Small intestine (tissue), 16 donors: Measurements from ENCODE around the gene GPR173. TPM values are rescaled to one million over a fixed set of nuclear protein-coding genes. Genes with fewer than 3 reads are reported as not detected.

ENCODE experiments used
- DNase-seq, 2 donors: peaks; one replicate each; pipeline versions ENCODE4 v3.0.0 to v3.0.0-alpha.2; 2013
- FAIRE-seq: peaks from 2 replicates; lab custom pipeline; 2012; peaks lifted over from hg19 to GRCh38; lab: Jason Lieb, UNC
- H3K27ac ChIP-seq, 3 donors: one replicate each; pipeline ENCODE4 v1.5.1; 2013; ENCODE audit warnings: low read length in 2 of 3, mild to moderate bottlenecking in 2 of 3, control low read depth in 1 of 3, inconsistent platforms in 1 of 3, low read depth in 1 of 3, moderate library complexity in 1 of 3
- H3K27me3 ChIP-seq, 3 donors: one replicate each; pipeline ENCODE4 v1.6.1; 2013; ENCODE audit warnings: low read length in 3 of 3, inconsistent platforms in 1 of 3; ENCODE audit not compliant: control insufficient read depth in 3 of 3, insufficient read depth in 3 of 3
- H3K36me3 ChIP-seq, 3 donors: one replicate each; pipeline ENCODE4 v1.6.1; 2013; ENCODE audit warnings: low read length in 3 of 3, inconsistent platforms in 1 of 3, low read depth in 1 of 3, mild to moderate bottlenecking in 1 of 3, moderate library complexity in 1 of 3; ENCODE audit not compliant: control insufficient read depth in 3 of 3, insufficient read depth in 2 of 3
- H3K4me1 ChIP-seq, 3 donors: one replicate each; pipeline ENCODE4 v1.6.1; 2013; ENCODE audit warnings: low read length in 2 of 3, inconsistent platforms in 1 of 3, low read depth in 1 of 3, mild to moderate bottlenecking in 1 of 3, moderate library complexity in 1 of 3; ENCODE audit not compliant: control insufficient read depth in 3 of 3, insufficient read depth in 2 of 3
- H3K4me3 ChIP-seq, 3 donors: one replicate each; pipeline ENCODE4 v1.5.1; 2013; ENCODE audit warnings: low read length in 3 of 3, control low read depth in 1 of 3, inconsistent platforms in 1 of 3, low read depth in 1 of 3, mild to moderate bottlenecking in 1 of 3, moderate library complexity in 1 of 3
- H3K9me3 ChIP-seq, 2 donors: one replicate each; pipeline ENCODE4 v1.6.1; 2013; ENCODE audit warnings: low read depth in 1 of 2, low read length in 1 of 2; ENCODE audit not compliant: control insufficient read depth in 2 of 2, insufficient read depth in 1 of 2
- WGBS, 3 donors: extraction: QIAGEN DNeasy Blood & Tissue Kit; methylation state at CpG; one replicate each; pipeline ENCODE4 v1.1.7; 2013; 5-methylcytosine and 5-hydroxymethylcytosine counted together
- long read RNA-seq, 10 donors: transcript quantifications; one replicate each; lab custom pipeline, GENCODE V29; 2026
- polyA plus RNA-seq, 4 donors: library from polyadenylated mRNA; stranded (reverse) in 3 of 4; unstranded in 1 of 4; fragments of 200-250 nt in 3 of 4; fragments of 120-200 nt in 1 of 4; gene quantifications; one replicate each; pipeline versions ENCODE4 v1.2.1 to v1.2.3, GENCODE V29; 2013
- donor health status: healthy with polysubstance abuse.
- donor health status: control.
- donor health status: control.
- donor health status: Bipolar disorder and iron deficiency.
- donor health status: healthy.

Gene GPR173, protein sequence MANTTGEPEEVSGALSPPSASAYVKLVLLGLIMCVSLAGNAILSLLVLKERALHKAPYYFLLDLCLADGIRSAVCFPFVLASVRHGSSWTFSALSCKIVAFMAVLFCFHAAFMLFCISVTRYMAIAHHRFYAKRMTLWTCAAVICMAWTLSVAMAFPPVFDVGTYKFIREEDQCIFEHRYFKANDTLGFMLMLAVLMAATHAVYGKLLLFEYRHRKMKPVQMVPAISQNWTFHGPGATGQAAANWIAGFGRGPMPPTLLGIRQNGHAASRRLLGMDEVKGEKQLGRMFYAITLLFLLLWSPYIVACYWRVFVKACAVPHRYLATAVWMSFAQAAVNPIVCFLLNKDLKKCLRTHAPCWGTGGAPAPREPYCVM
- 1 to 10 TPM in 2 of 4 donors, under 1 TPM in 1, not detected in 1; 0.27 to 3.5 (median 1.5) TPM for polyA plus RNA-seq
- long read RNA-seq, donor 1, result 0 reads
- long read RNA-seq, donor 2, result 0 reads
- long read RNA-seq, donor 3, full-length matches to known transcripts, result 2 of 2 reads
- long read RNA-seq, donor 3, partial matches to known transcripts, result 0 of 2 reads
- long read RNA-seq, donor 3, other reads (novel, unspliced or antisense), result 0 of 2 reads
- long read RNA-seq, donor 4, result 0 reads
- long read RNA-seq, donor 5, result 0 reads
- long read RNA-seq, donor 6, result 0 reads
- long read RNA-seq, donor 7, result 0 reads
- long read RNA-seq, donor 8, result 0 reads
- long read RNA-seq, donor 9, result 0 reads
- long read RNA-seq, donor 10, full-length matches to known transcripts, result 2 of 2 reads
- long read RNA-seq, donor 10, partial matches to known transcripts, result 0 of 2 reads
- long read RNA-seq, donor 10, other reads (novel, unspliced or antisense), result 0 of 2 reads

DNA sequence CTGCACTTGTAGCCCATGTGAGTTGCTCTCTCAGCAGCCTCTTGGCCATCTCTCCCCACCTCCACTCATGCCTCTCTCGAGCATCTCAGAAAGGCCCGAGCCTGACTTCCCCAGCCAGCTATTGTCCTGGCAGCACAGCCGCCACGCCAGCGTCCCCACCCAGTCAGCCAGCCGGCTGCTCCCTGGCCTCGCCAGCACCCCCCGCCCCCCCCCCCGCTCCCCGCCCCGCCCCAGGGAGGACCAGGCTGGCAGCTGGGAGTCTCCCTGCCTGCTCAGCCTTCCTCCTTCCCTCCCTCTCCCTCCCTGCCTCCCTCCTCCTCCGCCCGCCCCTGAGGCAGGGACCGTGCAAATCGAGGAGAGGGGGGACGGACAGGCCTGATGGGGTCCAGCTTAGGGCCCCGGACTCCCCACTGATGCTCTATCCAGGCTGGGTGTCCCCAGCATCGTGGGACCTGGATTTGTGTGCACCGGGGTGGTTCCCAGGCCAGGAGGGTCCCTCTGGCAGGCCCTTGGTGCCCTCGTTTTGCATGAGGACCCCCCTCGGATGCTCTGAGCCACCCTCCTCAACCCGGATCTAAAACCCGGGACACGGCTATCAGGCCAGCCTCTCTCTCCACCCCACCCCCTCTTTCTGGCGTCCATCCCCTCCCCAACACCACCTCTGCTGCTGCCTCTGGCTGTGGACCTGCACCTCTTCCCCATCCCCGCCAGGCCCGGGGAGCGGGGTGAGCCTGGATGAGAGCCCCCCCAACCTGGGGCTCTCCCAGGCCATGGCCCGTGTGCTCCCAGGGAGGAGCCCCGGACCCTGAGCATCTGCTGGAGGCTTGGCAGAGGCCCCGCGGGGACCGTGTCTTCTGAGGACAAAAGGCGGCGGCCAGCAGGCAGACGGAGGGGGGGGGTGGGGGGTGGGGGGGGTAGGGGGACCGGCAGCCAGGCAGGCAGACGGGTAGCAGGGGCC, at the start of gene GPR173:
TSS of gene GPR173 (plus strand) at position 621 of the 958 bp plus-strand sequence. CDS start 27,833 bp downstream, outside the sequence.
- H3K4me1 ChIP-seq, result no peaks in the 10 kb centered on the region
- H3K27me3 ChIP-seq, result no peaks in the 10 kb centered on the region
- peak within 1 kb of the TSS in 2 of 3 donors; percentile 15 to 42 for H3K4me3 ChIP-seq
- H3K9me3 ChIP-seq, result no peaks in the 10 kb centered on the region
- DNase-seq (peak; percentile 17 to 28), FAIRE-seq (no peak)
- H3K27ac ChIP-seq, result no peak within 1 kb of the TSS
- H3K36me3 ChIP-seq, result no peaks in the 10 kb centered on the region
- WGBS, 3 donors, result 4 to 26% (median 8%) methylated on average over 8 to 29 of the region's 38 CpGs

DNA sequence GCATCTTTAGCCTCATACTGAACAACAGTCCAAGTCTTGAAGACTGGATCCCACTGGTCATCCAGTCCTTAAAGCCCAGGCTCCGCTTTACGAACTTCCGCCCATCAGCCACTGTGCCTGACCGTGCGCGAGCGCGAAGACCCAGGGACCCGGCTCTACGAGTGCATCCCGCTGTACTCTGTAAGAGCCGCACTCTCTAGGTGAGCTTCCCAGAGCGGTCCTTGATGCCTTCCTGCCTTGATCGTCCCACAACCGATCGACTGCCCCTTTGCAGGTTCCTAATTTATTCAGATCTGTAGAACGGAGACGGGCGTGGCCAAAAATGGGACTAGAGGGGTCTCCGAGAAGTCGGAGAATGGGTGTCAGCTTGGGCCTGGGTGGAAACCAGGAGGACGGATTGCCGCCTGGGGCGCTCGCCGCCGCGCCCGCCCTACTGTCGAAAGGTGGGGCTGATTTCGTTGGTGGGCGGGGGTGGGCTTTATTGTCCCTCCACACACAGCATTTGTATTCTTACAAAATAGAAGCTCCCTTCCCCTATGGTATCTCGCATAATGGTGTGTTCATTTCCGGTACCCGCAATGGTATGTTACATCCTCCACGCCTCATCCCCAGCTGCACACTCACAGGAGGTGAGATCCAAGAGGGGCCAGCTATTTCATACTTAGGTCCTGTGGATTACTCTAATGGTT, 48.0 kb upstream of the GPR173 start:
- Histone ChIP-seq H3K4me1 (no peaks in the 10 kb centered on the region), H3K27me3 (peaks cover 0 to 15% (median 0%) of the 10 kb centered on the region in 3 donors), H3K4me3 (no peak overlapping the region), H3K27ac (no peak overlapping the region), H3K36me3 (no peaks in the 10 kb centered on the region), H3K9me3 (no peaks in the 10 kb centered on the region)
- no peak for DNase-seq
- no peak for FAIRE-seq
- WGBS, 3 donors, result 25 to 71% (median 48%) methylated on average over 35 to 36 of the region's 36 CpGs

DNA sequence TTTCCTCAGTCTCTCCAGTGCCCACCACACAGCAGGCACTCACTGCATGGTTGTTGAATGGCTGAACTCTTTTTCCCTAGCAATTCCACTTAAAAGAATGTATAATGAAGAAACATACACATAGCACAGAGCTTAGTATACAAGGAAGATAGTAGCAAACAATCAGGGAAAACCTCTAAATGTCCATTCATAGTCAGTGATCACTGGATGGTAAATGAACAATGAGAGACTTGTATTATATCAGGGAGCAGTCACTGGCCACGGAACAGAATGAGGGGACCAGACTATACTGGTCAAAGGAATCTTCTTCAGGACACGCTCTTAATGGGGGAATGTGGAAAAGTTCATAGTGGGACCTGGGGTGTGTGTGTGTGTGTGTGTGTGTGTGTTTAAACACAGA, 46.6 kb upstream of the GPR173 start:
- Histone ChIP-seq H3K27me3 (peaks cover 0 to 15% (median 0%) of the 10 kb centered on the region in 3 donors), H3K27ac (no peak overlapping the region), H3K9me3 (no peaks in the 10 kb centered on the region), H3K36me3 (no peaks in the 10 kb centered on the region), H3K4me3 (no peak overlapping the region), H3K4me1 (no peaks in the 10 kb centered on the region)
- 57 to 94% (median 70%) methylated on average over 2 of the region's 2 CpGs for WGBS, 3 donors
- FAIRE-seq (no peak), DNase-seq (no peak)

DNA sequence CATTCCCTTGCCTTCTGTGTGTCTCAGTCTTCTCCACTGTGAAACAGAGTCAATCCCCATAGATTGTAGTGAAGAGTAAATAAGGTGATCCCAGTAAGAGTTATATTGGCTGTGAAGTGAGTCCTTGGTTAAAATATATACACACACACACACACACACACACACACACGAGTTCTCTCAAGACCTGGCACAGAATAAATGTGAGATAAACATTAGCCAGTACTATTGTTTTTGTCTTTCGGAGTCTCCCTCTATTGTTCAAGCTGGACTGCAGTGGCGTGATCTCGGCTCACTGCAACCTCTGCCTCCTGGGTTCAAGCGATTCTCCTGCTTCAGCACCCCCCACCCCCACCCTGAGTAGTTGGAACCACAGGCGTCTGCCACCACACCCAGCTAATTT, 45.5 kb upstream of the GPR173 start:
- FAIRE-seq (no peak), DNase-seq (no peak)
- no peak overlapping the region for H3K27ac ChIP-seq
- no peaks in the 10 kb centered on the region for H3K9me3 ChIP-seq
- H3K4me1 ChIP-seq, result no peaks in the 10 kb centered on the region
- no peak overlapping the region for H3K4me3 ChIP-seq
- H3K36me3 ChIP-seq, result no peaks in the 10 kb centered on the region
- 39 to 65% (median 65%) methylated on average over 6 of the region's 6 CpGs for WGBS, 3 donors
- peaks cover 0 to 15% (median 0%) of the 10 kb centered on the region in 3 donors for H3K27me3 ChIP-seq

DNA sequence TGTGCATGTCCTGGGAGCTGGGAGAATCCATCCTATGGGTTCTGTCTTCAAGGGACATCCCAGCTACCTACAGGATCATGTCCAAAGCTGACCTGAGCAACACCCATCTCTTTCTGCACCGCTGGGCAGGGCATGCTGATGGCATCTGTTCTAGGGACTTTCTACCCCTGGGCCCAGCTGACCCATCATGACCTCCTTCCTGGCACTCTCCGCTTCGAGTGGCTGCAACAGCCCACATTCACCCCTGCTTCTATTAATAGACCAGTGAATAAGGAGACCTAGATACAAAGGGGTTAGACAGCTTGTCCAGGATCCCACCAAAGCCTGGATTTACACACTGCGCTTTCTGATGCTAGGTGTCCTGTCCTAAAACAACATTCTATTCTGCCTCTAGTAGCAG, 44.6 kb upstream of the GPR173 start:
- DNase-seq (no peak), FAIRE-seq (no peak)
- no peak overlapping the region for H3K27ac ChIP-seq
- peaks cover 0 to 15% (median 0%) of the 10 kb centered on the region in 3 donors for H3K27me3 ChIP-seq
- 68 to 84% (median 74%) methylated on average over 4 of the region's 4 CpGs for WGBS, 3 donors
- no peak overlapping the region for H3K4me3 ChIP-seq
- H3K36me3 ChIP-seq, result no peaks in the 10 kb centered on the region
- H3K4me1 ChIP-seq, result no peaks in the 10 kb centered on the region
- H3K9me3 ChIP-seq, result no peaks in the 10 kb centered on the region

DNA sequence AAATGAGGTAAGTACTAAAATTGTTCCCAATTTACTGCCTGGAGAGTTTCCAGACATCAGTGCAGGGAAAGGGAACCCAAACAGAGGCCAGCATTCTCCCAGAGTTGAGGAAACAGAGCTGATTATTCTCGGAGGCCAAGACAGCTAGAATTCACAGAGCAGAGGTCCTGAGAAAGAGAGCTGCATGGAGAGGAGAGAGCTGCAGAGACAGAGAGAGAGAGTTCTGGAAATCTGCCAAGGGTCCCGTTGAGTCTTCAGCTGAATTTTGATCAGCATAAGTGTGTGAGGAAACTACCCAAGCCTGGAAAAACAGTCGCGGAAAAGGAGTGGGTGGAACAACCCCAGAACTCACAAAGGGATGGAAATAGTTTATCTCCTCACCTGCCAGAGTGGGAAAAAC, 43.8 kb upstream of the GPR173 start:
- no peaks in the 10 kb centered on the region for H3K9me3 ChIP-seq
- no peak overlapping the region for H3K4me3 ChIP-seq
- DNase-seq (no peak), FAIRE-seq (no peak)
- no peaks in the 10 kb centered on the region for H3K36me3 ChIP-seq
- WGBS, 3 donors, result 15 to 38% (median 19%) methylated on average over 4 of the region's 4 CpGs
- peaks cover 0 to 9% (median 0%) of the 10 kb centered on the region in 3 donors for H3K27me3 ChIP-seq
- H3K27ac ChIP-seq, result no peak overlapping the region
- H3K4me1 ChIP-seq, result no peaks in the 10 kb centered on the region

DNA sequence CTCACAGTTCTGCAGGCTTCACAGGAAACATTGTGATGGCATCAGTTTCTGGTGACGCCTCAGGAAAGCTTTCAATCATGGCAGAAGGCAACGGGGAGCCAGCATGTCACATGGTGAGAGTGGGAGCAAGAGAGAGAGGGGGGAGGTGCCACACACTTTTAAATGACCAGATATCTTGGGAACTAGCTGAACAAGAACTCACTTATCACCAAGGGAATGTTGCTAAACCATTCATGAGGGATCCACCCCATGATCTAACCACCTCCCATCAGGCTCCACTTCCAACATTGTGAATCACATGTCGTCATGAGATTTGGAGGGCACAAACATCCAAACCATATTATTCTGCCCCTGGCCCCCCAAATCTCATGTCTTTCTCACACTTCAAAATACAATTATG, 43.3 kb upstream of the GPR173 start:
- no peaks in the 10 kb centered on the region for H3K36me3 ChIP-seq
- no peak overlapping the region for H3K4me3 ChIP-seq
- no peak overlapping the region for H3K27ac ChIP-seq
- H3K4me1 ChIP-seq, result no peaks in the 10 kb centered on the region
- H3K9me3 ChIP-seq, result no peaks in the 10 kb centered on the region
- WGBS, 3 donors, result 35 to 47% (median 35%) methylated on average over 3 of the region's 3 CpGs
- peaks cover 0 to 5% (median 0%) of the 10 kb centered on the region in 3 donors for H3K27me3 ChIP-seq
- FAIRE-seq, result no peak
- no peak for DNase-seq
